Measurements from ENCODE around the gene LRRK1.

The LRRK1 gene

DNA sequence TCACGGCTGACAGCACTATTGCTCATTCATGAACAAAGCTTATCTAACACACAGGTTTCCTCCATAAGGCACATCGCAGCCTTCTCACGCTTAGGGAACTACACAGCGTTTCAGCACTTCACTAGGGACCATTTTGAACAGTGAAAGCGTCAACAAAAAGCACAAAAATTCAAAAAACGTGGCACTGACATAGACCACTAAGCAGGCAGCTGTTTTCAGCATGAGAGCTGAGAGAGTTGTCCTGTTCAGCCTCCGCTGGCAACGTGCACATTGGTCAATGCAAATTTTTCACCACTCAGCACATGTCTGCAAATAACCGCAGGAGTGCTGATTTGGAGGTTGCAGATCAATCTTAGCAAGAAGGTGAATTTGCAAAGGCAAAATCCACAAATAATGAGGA lies 109.2 kb downstream of the LRRK1 start:
- TF ChIP-seq, protein P1, sequence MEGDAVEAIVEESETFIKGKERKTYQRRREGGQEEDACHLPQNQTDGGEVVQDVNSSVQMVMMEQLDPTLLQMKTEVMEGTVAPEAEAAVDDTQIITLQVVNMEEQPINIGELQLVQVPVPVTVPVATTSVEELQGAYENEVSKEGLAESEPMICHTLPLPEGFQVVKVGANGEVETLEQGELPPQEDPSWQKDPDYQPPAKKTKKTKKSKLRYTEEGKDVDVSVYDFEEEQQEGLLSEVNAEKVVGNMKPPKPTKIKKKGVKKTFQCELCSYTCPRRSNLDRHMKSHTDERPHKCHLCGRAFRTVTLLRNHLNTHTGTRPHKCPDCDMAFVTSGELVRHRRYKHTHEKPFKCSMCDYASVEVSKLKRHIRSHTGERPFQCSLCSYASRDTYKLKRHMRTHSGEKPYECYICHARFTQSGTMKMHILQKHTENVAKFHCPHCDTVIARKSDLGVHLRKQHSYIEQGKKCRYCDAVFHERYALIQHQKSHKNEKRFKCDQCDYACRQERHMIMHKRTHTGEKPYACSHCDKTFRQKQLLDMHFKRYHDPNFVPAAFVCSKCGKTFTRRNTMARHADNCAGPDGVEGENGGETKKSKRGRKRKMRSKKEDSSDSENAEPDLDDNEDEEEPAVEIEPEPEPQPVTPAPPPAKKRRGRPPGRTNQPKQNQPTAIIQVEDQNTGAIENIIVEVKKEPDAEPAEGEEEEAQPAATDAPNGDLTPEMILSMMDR (conservative IDR thresholded peaks at IDR 0.05; ENCODE audit: low read depth, low read length) = no peak
- H3K4me3 ChIP-seq (ENCODE audit: low read depth, low read length) = no peak overlapping the region
- DNase-seq (ENCODE audit: low read depth) = no peak

GRCh38 chr15:101028772-101029438 lies 109.7 kb downstream of the LRRK1 start:
- TF ChIP-seq, protein P1 (conservative IDR thresholded peaks at IDR 0.05; ENCODE audit: low read depth, low read length) = no peak
- DNase-seq (ENCODE audit: low read depth) = no peak
- no peak overlapping the region for H3K4me3 ChIP-seq (ENCODE audit: low read depth, low read length)

GRCh38 chr15:101029971-101030661 lies 111.0 kb downstream of the LRRK1 start:
- DNase-seq (ENCODE audit: low read depth) = no peak
- TF ChIP-seq, protein P1 (conservative IDR thresholded peaks at IDR 0.05; ENCODE audit: low read depth, low read length) = no peak

GRCh38 chr15:101031213-101031612 lies 112.1 kb downstream of the LRRK1 start:
- no peak overlapping the region for H3K4me3 ChIP-seq (ENCODE audit: low read depth, low read length)
- TF ChIP-seq, protein P1 (conservative IDR thresholded peaks at IDR 0.05; ENCODE audit: low read depth, low read length) = no peak

More at GRCh38 chr15:101029971-101030661, 111.0 kb downstream of the LRRK1 start:
- H3K4me3 ChIP-seq (ENCODE audit: low read depth, low read length) = no peak overlapping the region

GRCh38 chr15:101033801-101034200 lies 114.6 kb downstream of the LRRK1 start:
- TF ChIP-seq, protein P1 (conservative IDR thresholded peaks at IDR 0.05; ENCODE audit: low read depth, low read length) = no peak
- no peak overlapping the region for H3K4me3 ChIP-seq (ENCODE audit: low read depth, low read length)
- DNase-seq (ENCODE audit: low read depth) = no peak

More at GRCh38 chr15:101031213-101031612, 112.1 kb downstream of the LRRK1 start:
- DNase-seq (ENCODE audit: low read depth) = peak; percentile 72

- no peak overlapping the region for H3K4me3 ChIP-seq (ENCODE audit: low read depth, low read length)
- TF ChIP-seq, protein P1 (conservative IDR thresholded peaks at IDR 0.05; ENCODE audit: low read depth, low read length) = no peak
- DNase-seq (ENCODE audit: low read depth) = no peak
Observed at GRCh38 chr15:101035611-101036010, 116.5 kb downstream of the LRRK1 start.
